Astrocyte (in vitro differentiated cells and primary cell): ENCODE results near the gene CUEDC2.

ENCODE experiments used
- EZH2 ChIP-seq: IDR thresholded peaks from 2 replicates; pipeline ENCODE4 v1.6.1; 2012; ENCODE audit warnings: mild to moderate bottlenecking, low read length, inconsistent platforms; ENCODE audit not compliant: insufficient read depth
- TF ChIP-seq, protein P1 (sequence below): IDR thresholded peaks from 2 replicates; pipeline ENCODE4 v1.5.1; 2011; ENCODE audit warnings: low read depth, mild to moderate bottlenecking, inconsistent platforms, low read length, moderate library complexity; ENCODE audit not compliant: insufficient read depth

DNA sequence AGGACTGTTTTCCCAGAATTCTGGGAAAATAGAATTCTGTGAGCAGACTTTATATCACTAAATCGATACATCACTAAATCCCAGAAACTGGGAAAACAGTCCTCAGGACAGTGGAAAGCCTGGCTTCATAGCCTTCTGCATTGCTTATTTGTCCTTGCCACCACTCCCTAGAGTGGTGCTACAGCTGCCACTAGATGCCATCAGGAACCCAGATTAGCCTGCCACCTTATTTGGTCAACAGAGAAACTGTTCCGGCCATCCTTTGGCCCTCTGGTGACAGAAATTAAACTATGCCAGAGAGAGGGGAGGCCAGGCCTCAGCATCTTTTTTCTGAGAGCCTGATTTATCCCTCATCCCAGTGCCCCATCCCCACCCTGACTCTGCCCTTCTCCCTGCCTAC lies 56.5 kb downstream of the CUEDC2 start:
- TF ChIP-seq, protein P1, sequence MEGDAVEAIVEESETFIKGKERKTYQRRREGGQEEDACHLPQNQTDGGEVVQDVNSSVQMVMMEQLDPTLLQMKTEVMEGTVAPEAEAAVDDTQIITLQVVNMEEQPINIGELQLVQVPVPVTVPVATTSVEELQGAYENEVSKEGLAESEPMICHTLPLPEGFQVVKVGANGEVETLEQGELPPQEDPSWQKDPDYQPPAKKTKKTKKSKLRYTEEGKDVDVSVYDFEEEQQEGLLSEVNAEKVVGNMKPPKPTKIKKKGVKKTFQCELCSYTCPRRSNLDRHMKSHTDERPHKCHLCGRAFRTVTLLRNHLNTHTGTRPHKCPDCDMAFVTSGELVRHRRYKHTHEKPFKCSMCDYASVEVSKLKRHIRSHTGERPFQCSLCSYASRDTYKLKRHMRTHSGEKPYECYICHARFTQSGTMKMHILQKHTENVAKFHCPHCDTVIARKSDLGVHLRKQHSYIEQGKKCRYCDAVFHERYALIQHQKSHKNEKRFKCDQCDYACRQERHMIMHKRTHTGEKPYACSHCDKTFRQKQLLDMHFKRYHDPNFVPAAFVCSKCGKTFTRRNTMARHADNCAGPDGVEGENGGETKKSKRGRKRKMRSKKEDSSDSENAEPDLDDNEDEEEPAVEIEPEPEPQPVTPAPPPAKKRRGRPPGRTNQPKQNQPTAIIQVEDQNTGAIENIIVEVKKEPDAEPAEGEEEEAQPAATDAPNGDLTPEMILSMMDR, result no peak
- TF ChIP-seq EZH2, result no peak
